ENCODE results near the gene PDE1A.

Gene PDE1A

DNA sequence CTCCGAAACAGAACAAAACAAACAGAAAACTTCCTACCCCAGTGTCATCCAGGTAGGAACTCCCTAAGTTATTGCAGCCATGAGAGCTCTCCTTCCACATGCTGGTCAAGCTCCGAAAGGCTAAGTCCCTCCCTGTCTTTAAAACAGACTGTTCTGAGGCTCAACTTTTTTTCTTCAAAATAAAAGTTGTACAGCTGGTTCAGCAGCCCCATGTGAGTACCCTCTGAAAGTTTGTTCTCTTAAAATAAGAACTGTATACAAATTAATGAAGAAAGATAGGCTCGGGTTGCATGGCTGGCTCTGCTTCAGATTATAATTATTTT, at the start of gene PDE1A:
Gene PDE1A (minus strand): TSS at position 119 of the 323 bp plus-strand sequence.
- no peak for DNase-seq (ENCODE audit: low read depth)

DNA sequence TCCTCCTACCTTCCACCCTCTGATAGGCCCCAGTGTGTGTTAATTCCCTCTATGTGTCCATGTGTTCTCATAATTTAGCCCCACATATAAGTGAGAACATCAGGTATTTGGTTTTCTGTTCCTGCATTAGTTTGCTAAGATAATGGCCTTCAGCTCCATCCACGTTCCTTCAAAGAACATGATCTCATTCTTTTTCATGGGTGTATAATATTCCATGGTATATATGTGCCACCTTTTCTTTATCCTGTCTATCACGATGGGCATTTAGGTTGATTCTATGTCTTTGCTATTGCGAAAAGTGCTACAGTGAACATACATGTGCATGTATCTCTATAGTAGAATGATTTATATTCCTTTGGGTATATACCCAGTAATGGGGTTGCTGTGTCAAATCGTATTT, 46.8 kb upstream of the PDE1A start:
- DNase-seq (ENCODE audit: low read depth) = no peak

DNA sequence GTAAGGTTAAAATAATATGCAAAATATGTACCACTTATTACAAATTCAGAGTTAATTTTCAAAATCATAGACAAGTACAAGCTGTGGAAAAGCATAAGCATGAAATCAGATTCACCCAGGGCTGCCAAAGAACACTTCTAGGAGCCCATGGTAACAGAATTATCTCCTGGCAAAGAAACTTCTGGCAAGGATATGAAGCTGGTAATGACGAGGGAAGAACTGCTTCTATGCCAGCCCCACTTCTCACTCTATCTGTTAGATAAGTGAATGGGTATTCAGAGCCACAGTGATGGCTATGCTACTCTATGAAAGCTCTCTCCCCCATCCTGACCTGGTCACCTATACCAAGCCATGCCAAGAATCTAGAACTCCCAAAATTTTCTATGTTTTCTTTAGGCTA, 36.9 kb upstream of the PDE1A start:
- no peak for DNase-seq (ENCODE audit: low read depth)

DNA sequence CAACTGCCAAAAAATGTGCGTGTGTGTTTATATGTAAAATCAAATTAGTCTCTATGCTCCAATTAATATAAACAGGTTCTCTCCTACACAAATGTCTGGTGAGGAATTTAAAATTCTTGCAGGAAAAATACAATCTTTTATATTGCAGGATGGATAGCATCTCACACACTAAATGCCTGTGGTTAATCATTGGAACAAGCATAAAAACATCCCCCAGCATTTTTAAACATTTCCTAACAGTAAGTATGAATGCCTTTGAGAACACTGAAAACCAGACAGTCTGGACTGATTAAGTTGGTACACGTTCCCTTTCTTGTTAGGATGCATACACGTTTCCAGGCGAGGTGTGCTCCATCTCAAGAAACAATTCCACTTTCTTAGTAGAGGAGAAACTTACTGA, 29.9 kb upstream of the PDE1A start:
- no peak for DNase-seq (ENCODE audit: low read depth)

DNA sequence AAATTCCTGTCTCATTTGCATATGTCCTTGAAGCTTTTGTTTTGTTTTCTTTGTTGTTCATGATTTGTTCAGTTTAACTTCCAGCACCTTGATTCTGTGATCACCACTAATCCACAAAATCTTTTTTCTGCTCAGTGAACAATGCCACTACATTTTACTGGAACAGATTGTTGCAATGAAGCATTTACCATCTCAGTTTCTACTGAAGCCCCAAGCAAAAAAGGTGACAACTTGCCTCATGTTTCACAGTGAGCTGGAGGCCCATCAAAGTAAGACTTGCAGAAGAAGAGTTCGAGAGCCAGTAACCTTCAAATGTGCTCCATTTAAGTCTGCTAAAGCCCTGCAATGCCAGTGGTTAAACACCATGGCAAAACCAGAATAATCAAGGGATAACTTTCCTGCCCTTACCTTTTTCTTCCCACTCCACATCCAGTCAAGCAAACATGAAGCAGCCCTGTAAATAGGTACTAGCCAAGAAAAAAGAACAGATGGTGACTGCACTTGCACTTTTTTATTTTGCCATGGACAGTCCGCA, 25.7 kb upstream of the PDE1A start:
- DNase-seq (ENCODE audit: low read depth) = no peak

DNA sequence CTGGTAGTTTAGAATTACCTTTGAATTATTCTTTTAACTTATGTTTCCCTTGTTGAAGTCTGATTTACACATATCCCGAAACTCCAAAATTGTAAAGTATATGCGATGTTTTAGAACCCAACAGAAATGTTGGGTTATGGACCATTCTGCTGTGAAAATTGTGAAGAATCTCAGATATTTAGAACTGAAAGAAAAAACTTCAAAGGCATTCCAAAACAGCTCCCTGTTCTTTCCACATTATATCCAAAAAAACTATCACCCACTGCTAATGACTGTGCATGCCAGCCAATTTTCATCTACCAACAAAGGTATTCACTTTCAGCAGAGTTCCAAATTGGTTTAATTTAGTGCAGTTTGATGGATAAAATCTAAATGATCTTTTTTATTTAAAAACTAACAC, 21.5 kb upstream of the PDE1A start:
- DNase-seq (ENCODE audit: low read depth) = no peak

DNA sequence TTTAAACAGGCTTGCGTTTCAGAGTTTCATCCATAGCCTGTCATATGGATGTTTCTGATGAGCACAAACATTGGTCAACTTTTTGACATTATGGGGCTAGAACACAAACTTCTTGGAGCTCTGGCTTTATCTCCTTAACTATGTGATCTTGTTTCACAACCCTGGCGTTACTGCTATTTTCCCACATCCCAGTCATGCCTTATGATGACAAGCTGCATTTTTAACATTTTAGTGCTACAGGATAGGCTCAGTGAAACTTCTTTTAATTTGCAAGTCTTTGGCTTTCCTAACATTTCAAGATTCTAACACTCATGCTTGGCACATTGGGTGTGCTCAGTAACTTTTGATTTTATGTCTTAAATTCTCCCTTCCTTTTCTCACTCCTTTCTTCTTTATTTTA, 21.0 kb upstream of the PDE1A start:
- no peak for DNase-seq (ENCODE audit: low read depth)

DNA sequence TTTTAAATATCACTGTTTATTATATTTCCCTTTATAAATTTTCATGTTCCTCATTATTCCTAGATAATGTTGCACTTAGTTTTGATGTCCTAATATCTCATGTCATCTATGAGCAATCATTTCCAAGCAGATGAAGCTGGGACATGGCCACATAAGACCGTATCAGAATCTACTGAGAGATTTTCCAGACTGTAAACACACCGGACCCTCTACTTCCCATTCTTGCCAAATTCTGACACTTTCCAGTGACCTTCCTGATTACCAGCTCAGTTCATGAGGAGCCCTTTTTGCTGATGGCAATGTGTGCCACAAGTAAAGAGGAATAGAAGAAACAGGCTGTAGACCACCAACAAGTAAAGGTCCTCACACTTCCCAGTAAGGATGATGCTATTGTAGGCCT, 20.3 kb upstream of the PDE1A start:
- no peak for DNase-seq (ENCODE audit: low read depth)

DNA sequence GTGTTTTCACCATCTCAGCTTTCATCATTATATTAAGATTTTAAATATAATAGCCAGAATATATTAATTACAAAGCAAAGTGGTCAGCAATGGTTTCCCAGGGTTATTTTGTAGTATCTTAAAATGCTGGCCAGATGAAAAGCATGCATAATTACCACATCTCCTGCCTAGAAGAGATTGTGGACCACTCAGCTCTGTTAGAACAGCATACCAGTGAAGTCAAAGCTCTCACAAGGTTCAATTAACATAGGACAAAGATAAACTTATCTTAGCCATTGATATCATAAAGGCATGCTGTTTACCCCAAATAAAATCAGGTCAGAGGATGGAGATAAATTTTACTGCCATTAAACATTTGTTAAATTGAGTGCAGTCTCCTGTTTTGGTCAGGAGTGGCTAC, 19.3 kb upstream of the PDE1A start:
- DNase-seq (ENCODE audit: low read depth) = no peak

DNA sequence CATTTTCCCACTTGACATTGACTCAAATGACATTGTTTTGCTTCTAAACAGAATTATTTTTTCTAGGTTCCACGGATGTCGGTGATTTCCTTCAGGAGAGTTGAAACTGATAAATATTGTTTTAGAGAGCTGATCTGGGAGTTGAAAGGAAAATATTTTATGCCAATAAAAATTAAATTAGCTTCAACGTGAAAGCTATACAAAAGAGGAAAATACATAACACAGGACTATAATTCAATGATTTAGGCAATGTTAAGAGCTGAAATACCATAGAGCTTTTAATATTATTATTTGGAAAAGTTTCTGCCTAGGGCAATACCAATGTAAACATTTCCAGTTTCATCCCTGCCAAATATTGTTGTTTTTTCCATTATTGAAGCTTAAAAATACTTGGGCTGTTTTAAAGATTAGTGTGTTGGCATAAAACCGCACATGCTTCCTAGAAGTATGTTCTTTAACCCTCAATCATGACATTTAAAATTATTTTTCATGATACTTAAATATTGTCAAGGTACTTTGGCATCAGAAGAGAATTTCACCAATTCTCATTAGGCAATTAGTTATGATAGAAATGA, 18.6 kb upstream of the PDE1A start:
- DNase-seq (ENCODE audit: low read depth) = no peak

DNA sequence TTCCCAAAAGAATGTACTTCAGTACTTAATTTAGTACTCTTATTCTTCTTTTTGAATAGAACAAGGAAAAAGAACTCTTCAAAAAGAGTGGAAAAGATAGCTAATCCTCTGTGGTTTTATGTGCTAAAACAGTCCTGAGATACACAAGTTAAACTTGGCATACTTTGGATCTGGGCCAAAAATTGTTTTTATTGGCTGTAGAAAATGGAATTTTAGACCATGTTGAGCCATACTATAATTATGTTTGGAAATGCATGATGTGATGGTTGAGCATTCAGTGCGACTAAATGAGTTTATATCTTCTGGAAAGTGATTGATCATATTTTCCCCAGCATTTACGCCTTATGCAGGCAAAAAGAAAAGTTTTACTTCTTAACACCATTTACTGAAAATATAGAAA, 18.0 kb upstream of the PDE1A start:
- DNase-seq (ENCODE audit: low read depth) = no peak

DNA sequence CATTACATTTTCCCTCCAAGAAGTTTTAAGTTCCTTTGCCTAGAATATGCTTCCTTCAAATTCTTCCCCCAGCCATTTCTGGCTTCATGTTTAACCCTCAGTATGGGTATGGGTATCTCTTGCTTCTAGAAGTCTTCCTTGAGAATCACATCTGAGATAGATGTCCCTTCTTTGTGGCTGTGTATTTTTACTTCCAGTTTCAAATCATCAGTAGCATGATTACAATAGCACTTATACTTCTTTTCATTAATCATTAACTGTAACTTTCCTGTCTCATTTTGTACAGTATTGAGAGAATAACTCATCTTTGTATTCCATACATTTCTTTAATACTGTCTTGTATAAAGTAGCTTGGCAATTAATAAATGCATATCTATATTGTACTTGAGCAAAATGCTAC, 17.3 kb upstream of the PDE1A start:
- no peak for DNase-seq (ENCODE audit: low read depth)

DNA sequence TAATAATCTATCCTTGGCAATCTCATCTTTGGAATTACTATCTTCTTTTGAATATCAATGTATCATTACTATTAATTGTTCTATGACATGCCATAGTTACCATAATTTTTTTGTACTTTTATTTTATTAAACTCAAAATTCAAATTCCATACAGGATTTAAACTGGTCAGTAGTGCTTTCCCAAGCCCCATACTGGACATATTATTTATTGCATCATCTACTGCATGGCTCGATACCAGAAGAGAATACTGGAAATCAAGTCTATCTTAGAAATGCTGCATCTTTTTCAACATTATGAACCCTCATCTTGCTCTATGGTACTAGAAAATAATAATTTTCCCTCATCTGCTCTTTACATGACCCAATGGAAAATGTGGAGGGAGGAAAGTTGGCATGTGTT, 9.4 kb upstream of the PDE1A start:
- DNase-seq (ENCODE audit: low read depth) = no peak

DNA sequence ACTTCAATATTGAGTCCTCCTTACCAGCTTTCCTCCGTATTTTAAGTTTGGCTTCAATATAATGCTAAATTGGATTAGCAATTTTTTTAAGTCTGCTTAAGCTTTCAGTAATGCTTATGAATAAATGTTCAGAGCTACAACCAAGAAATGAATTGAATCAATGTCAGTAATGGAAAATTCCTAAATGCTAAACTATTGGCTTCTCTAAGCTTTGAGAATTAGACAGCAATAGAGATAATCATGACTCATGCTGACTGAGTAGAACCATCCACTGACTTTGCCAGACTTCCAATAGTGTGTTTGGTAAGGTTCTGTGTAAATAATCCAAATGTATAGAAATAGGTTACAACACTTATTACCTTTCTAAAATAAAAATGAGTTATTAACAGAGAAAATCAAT, 8.9 kb upstream of the PDE1A start:
- DNase-seq (ENCODE audit: low read depth) = no peak

DNA sequence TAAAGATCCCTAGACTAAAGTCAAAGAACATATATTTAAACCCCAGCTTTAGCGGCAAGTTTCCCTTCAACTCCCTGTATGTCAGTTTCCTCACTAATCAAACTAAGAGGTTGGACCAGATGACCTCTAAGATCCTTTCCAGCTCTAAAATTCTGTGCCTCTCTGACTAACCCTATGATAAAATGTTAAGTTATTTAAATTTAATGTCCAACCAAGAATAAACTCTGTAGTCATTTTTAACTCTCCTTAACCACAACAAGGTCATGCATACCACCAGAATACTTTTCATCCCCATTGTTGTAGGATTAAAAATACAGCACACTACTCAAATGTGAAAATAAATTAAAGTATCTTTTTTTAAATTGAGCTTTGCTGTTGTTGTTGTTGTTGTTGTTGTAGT, 5.2 kb upstream of the PDE1A start:
- DNase-seq (ENCODE audit: low read depth) = no peak

DNA sequence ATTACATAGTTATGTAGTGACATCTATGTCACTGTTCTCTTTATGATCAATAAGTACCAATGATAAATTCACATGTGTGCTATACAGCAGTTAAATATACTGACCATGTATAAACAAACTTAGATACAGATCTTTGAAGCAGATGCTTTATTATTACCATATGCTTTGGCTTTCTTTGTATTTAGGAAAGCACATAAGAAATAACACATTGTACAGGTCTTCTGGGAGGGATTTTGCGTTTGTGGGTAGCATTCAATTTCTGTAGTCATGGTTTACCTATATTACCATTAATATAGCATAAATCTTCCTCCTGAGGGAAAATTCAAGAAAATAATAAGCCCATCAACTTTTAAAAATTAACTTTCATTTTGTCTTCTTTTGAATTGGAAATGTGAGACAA, 1.6 kb upstream of the PDE1A start:
- no peak for DNase-seq (ENCODE audit: low read depth)

DNA sequence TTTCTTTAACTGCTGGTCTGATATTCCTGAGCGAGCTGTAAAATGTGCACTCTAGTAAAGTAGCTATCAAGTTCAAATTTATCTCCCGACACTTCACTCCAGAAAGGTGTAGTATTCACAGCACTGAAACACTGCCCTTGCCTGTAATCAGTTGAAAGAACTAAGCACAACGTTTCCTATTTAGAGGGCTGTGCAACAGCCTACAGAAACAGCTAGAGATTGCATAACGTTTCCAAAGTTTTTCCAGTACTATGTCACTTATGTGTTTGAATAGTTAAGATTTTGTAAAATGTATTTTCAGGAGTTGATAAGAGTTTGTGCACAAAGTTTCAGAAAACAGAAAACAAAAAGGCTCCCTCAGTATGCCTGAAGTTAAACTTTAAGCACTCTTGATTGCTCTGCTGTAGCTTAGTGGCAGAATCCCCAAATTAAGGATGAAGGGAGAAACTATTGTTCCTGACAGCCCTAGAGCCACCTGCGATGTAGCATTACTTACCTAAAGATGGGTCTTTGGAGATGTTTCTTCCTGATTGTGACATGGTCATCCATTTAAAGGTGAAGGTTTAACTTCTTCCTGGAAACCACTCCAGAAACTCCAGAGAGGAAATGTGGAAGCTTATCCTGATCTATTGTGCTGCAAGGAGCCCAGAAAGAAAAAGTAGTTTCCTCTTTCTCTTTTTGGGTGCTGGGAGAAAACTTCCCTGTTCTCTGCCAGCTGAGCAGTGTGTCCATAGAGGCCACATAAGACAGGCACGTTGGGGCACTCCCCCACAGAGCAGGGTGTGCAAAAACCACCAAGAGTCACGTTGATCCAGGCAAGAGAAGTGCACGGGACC, 536 bp downstream of the PDE1A start:
- DNase-seq (ENCODE audit: low read depth) = no peak

DNA sequence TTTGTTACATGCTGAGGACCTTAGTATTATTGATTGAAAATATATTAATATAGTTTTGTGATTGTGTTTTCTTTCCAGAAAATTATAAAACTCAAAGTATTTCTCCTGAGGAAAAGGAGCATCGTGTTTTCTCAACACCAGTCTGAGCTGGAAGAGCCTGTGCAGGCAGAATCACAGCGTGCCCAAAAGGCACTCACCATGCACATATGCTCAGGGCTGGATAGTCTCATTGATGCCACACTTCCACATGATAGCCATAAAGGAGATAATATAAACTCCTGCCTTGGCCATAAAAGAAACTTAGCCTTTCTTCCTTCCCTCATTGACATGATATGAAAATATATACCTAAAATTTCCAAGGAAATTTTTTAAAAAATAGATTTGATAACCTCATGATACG, 4.0 kb downstream of the PDE1A start:
- DNase-seq (ENCODE audit: low read depth) = no peak

DNA sequence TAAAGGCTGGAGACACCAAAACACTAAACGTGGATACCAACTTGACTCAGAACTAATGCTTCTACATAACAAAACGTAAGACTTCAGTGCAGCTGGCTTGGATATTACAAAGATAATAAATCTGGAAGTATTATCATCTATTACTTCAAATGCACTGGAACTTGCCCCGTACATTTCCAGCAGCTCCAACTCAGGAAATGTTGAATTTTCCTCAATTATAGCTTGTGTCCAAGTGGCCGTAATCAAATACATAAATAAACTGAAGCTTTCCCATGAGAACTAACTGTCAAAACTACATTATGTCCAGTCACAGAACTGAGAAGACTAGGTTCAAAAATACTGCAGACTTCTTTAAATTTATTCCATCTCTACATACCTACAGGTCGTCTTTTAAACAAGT, 6.2 kb downstream of the PDE1A start:
- no peak for DNase-seq (ENCODE audit: low read depth)

DNA sequence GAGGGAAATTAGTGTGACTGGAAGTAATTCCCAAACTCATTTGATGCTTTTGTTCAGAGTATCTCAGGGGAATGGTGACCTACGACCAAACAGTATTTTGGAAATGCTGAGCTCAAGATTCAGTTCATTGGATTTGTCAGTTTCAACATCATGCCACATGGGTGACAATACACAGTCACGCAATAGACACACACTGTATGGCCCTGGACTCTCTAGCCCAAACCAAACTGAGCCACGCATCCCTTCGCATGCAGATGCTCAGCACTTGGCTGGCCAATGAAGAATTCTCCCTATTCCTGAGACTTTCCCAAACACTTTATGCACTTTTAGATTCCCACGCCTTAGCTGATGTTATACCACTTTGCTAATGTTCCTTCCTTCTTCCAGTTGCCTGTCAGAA, 10.0 kb downstream of the PDE1A start:
- DNase-seq (ENCODE audit: low read depth) = no peak

DNA sequence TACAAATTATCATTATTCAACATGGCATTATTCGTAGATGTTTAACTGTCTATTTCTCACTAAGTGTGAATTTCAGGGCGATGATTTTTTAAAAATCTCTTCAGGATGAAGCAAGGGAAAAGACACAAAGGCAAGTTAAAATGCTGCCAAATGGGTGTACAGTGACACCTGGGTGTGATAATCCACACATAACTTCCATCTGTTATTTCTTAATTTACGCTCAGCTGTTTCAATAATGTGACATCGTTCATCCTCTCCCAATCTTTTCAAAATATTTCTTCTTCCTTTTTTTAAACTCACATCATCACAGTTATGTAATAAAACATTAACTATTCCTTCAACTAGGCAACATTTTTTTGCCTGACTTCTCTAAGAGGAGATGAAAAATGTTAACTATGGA, 10.6 kb downstream of the PDE1A start:
- DNase-seq (ENCODE audit: low read depth) = no peak

DNA sequence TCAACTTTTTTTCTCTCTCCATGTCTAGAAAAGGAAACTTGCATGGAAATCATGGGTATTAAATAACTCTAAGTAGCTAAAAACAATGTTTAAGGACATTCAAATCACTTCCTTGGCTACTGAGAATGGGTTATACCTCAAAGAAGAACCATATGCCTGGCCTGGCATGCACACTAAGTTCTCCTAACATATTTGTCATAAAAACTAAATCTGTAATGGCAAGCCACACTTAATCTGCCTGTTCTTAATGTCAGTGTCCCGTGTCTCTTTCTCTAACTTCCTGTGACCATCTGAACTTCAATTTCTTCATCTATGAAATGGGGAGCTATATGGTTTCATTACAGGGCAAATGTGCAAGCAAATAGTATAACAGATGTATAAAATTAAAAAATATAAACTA, 11.1 kb downstream of the PDE1A start:
- DNase-seq (ENCODE audit: low read depth) = no peak

DNA sequence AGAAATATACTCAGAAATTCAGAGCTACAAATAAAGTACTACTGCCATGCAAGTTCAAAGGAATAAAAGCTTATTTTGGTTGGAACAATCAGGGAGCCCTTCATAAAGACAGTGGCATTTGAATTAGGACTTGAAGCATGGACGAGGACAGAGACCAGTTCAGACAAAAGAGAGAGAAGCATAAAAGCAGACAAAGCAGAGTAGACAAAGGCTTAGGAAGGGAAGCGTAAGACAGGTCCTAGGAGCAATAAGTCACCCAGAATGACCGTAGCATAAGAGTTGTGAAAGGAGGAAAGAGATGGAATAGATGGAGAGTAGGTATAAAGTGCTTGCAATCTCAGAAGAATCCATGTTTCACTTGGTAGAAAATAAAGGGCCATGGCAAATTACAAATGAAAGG, 14.0 kb downstream of the PDE1A start:
- no peak for DNase-seq (ENCODE audit: low read depth)

DNA sequence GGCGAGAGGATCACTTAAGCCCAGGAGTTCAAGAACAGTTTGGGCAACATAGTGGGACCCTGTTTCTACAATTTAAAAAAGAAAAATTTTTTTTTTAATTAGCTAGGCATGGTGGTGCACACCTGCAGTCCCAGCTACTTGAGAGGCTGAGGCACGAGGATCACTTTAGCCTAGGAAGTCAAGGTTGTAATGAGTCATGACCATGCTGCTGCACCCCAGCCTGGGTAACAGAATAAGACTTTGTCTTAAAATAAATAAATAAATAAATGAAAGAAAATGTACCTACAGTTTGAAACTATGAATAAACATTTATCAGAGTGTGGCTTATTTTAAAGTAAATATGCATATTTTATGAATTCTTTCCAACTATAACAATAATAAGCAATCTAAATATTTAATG, 16.7 kb downstream of the PDE1A start:
- no peak for DNase-seq (ENCODE audit: low read depth)

Measured in activated T-cell treated with anti-CD3 and anti-CD28 coated beads for 24 hours (primary cell).